NOMO-1 treated with DMSO at 0.1 percent for 48 hours (cell line): Measurements from ENCODE around the gene SORL1.

Experiments
- DNase-seq: peaks from one replicate; lab custom pipeline; 2025; ENCODE audit not compliant: unreplicated experiment; lab: John Stamatoyannopoulos, UW

Gene SORL1

DNA sequence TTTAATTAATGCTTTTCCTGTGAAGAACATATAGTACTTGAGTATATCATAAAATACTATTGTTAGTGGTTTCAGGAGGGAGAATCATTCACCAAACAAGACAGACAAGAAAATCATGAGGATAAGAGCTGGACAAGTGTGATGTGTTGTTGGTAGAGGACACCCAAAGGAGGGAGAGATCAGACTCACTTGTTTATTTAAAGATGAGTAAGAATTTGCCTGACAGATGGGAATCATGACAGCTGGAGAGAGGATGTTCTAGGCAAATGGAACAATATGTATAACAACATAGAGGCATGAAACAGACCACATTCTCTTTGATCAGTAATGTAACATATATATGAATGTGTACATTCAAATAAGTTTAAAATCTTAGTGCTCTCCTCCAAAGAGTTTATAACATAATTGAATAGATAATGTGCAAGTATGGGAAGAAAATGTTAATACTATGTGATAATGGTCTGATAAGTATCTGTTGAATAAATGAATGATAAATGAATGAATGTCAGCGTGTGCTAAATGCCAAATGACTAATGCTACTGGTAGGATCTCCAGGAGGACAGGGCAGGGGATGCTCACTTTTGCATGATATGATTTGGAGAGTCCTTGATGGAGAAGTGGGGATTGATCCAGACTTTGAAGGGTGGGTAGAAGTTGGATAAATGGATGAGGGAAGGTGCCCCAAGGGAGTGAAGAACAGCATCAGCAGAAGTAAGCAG lies 229.6 kb downstream of the SORL1 start:
- DNase-seq, result no peak
